ENCODE results near the gene FBXL13.
"Not testable (repeated sequence)": the region's sequence is repeated elsewhere in the genome, so short reads cannot be mapped to it uniquely, and the experiment has no call there.

Gene FBXL13

DNA sequence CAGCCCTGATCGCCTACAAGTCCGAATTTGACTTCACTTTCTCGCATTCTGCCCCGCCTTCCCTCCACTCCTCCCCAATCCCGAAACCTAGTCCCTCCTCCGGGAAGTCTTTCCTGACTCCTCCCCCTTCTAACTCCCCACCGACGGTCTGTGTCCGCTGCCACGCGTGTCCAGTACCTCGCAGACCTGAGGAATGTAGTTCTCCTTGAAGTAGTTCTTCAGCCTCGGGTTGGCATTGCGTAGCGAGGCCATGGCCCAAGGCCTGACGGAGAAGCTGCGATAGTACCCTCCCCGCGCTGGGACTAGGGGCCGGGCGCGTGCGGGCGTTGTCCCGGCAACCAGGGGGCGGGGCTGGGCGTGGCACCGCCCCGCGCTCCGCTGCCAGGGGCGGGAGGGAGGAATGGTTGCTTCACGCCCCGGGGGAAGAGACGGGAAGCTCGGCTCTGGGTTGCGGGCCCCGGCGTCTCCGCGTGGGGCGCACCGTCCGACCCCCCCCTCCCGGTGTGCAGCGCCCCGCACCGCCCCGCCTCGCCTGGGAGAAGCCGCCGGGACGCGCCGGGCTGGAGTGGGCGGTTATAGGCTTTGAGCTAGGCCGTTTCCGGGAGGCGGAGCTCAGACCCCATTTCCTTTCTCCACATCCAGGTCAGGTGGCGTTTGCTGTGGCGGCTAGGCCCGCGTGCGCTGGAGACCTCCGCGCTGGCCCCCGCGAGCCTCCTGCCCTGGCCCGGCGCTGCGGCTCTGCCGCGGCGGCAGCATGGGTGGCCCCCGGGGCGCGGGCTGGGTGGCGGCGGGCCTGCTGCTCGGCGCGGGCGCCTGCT is at the start of gene FBXL13, which contains the start of gene ARMC10:
TSS of gene FBXL13 (minus strand) at position 278 of the 818 bp plus-strand sequence.
TSS of gene ARMC10 (plus strand) at position 622 of the 818 bp plus-strand sequence. CDS start at position 755, 133 bp downstream.
- DNase-seq (ENCODE audit: low read depth), result peak; percentile 87

DNA sequence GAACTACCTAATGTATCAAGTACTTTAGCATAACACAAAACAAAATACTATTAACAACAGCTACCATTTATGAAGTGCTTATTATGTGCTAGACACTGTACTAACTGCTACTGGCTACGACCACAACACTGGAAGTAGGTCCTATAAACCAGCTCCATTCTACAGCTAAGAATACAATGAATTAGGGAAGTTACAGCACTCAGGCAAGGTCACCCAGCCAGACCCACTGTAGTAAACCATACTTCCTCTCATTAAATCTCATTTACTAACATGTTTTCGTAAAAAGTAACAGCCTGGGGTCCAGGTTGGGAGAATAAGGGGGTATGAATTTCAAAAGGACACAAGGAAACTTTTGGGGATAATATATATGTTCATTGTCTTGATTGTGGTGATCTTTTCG is 48.9 kb upstream of the FBXL13 start:
- no peak for DNase-seq (ENCODE audit: low read depth)

DNA sequence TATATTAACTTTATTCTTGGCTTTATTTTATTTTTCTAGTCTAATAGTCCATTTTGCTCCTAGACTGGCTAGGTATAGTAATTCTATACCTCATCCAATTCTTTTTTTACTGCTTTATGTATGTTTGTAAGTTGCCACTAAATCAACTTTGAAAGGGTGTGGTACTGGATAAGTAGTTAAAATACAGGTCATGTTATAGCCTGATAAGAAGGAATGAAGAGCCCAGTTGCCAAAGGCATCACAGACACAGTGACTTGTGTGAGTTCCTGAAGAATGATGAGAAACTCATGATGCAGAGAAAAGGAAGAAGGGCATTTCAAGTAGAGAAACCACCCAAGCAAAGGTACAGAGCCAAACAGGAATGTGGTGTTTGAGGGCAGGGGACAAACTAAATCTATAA is 47.0 kb upstream of the FBXL13 start:
- no peak for DNase-seq (ENCODE audit: low read depth)

DNA sequence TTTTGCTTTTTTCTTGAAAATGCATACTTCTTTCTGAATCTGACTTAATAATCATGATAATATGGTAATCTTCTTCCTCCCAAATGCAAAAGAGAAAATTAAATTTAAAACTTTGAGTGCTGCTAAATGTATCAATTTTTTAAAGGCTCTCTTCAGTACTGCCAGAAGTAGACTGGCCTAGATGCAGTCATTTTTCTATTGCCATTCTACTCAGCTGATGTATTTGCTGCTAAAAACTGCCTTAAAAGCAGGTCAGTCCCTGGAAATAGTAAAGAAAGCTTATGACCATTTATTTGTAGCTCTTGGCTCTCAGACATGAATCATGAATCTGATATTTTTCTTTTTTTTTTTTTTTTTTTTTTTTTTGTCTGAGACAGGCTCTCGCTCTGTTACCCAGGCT is 45.8 kb upstream of the FBXL13 start:
- DNase-seq (ENCODE audit: low read depth), result no peak

DNA sequence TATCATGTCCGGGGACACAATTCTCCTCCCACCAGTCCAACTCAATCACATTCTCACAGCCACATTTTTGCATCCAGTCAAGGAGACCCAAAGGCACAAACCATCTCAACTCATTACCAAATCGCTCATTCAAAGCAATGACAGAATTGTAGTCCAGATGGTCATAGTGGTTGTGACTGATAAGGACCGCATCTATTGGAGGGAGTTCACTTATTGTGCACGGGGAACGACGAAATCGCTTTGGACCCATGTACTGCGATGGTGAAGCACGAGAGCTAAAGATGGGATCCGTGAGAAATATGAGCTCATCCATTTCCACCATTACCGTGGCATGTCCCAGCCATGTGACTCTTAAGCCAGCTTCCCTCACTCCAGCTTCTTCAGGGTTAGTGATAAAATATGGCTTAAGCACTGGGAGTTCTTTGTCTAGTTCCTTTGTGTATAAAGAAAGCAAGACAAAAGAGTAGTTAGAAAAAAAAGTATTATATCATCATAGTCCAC is 45.2 kb upstream of the FBXL13 start:
- DNase-seq (ENCODE audit: low read depth), result no peak

DNA sequence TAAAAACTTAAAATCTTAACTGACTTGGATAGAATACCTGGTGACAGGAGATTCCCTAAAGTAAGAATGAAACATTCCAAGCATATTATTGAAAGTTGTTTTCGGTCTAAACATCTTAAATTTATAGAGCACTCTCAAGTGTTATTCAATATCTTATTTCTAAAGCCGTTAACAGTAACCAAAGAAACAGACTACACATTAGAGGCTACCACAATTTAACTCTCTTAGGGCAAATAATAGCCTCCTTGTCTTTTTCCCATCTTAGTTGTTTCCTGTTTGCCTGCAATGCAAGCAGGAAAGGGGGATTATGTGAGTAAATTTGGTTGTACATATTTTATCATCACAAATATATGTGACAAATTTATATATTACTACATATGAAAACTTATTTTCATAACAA is 42.9 kb upstream of the FBXL13 start:
- DNase-seq (ENCODE audit: low read depth), result no peak

DNA sequence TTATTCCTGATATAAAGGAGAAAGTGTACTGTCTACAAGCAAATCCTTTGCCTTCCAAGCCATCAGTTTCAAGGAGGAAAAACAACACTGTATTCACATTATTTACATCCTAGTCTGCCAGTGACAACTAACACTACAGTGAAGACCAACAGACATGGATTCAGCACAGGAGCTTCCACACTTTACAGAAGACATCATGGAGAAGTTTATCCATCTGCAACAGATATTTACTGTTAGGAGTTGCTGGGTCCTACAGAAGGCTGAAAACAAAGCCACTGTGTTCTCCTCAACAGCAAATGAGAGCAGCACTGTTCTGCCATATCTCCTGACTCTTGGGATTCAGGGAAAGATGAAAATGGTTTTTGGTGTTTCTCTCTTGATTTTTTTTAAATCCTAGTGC is 42.4 kb upstream of the FBXL13 start:
- no peak for DNase-seq (ENCODE audit: low read depth)

DNA sequence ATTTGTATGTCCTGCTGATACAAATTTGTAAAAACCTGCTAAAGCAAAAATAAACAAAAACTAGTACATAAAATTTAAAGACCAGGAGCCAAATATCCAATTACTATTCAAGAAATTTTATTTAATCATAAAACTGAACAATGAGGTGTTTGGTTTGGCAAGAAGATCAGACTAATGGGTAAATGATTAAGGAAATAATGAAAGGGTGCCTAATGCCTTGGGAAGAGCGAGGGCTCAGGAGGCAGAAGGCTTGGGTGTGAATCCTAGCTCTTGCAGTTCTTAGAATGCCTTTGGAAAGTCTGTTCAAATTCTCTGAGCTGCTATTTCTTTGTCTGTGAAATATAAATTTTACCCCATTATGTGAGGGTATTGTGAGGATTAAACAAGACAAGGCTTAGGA is 41.9 kb upstream of the FBXL13 start:
- DNase-seq (ENCODE audit: low read depth), result no peak

DNA sequence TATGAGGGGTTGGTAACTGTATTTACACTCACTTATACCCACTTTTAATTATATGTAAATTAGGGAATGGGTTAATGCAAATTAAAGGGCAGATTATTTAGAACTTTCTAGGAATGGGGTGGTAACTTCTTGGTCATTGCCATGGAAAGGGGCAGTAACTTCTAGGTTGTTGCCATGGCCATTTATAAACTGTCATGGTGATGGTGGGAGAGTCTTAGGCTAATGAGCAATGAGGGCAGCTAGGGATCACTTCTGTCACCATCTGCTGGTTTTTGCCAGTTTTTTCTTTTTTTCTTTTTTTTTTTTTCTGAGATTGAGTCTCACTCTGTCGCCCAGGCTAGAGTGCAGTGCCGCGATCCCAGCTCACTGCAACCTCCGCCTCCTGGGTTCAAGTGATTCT is 41.2 kb upstream of the FBXL13 start:
- no peak for DNase-seq (ENCODE audit: low read depth)

DNA sequence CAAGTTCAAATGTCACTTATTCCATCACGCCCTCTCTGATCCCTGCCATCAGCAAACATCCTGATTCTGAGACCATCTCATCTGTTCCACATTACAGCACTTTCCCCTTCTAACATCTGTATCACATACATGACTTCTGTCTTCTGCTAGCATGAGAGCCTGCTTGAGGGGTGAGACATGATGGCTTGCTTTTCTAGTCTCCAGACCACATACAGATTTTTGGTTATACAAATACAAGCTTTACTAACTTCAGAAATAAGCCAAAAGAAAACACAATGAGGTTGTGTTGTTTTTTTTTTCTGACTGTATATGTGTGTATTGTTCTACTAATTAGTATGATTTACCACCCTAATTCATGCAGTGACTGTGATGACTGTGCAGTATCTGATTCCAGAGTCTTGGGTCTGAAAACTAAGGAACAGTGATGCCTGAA is 40.0 kb upstream of the FBXL13 start:
- DNase-seq (ENCODE audit: low read depth), result no peak

DNA sequence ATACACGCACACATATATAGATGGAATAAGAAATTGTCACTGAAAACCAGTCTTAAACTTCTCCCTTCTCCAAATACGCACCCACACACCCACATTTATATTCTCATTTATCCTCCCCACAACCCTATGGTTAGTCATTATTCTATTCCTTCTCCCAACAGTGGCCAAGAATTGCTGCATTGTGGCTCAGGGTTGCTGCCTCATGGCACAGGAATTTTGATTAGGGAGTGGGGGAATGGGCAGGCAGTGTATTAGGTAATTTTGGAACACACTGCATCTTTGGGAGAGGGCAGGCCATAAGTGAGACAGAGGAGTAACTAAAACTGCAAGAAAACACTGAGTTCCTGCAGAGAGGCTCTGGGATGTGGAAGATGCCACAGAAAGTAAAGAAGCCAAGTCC is 38.6 kb upstream of the FBXL13 start:
- DNase-seq (ENCODE audit: low read depth), result no peak

DNA sequence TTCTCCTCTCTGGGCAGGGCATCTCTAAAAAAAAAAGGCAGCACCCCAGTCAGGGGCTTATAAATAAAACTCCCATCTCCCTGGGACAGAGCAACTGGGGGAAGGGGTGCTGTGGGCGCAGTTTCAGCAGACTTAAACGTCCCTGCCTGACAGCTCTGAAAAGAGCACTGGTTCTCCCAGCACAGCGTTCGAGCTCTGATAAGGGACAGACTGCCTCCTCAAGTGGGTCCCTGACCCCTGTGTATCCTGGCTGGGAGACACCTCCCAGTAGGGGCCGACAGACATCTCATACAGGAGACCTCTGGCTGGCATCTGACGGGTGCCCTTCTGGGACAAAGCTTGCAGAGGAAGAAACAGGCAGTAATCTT is 32.1 kb upstream of the FBXL13 start:
- DNase-seq (ENCODE audit: low read depth), result not testable (repeated sequence)

DNA sequence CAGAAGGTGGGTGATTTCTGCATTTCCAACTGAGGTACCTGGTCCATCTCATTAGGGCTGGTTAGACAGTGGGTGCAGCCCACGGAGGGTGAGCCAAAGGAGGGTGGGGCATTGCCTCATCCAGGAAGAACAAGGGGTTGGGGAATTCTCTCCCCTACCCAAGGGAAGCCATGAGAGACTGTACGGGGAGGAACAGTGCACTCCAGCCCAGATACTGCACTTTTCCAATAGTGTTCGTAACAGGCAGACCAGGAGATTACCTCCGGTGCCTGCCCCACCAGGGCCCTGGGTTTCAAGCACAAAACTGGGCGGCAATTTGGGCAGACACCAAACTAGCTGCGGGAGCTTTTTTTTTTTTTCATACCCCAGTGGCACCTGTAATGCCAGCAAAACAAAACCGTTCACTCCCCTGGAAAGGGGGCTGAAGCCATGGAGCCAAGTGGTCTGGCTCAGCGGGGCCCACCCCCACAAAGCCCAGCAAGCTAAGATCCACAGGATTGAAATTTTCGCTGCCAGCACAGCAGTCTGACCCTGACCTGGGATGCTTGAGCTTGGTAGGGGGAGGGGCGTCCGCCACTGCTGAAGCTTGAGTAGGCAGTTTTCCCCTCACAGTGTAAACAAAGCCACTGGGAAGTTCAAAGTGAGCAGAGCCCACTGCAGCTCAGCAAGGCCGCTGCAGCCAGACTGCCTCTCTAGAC is 31.6 kb upstream of the FBXL13 start:
- no peak for DNase-seq (ENCODE audit: low read depth)

DNA sequence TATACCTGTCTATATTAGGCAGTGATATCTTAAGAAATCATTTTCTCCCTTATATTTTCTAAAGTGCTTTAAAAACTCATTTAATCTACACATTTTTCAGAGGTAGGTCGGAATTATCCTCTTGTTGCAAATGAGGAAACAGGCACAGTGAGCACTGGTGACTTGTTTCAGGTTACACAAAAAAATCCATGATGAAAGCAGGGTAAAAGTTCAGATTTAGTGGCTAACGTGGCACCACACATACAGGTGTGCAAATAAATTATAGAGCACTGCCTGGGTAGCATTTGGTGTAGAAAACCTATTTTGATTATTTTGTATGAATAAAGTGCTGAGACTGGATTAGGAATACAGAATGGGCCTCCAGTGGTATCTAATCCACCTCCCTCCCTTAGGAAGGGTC is 26.9 kb upstream of the FBXL13 start:
- no peak for DNase-seq (ENCODE audit: low read depth)

DNA sequence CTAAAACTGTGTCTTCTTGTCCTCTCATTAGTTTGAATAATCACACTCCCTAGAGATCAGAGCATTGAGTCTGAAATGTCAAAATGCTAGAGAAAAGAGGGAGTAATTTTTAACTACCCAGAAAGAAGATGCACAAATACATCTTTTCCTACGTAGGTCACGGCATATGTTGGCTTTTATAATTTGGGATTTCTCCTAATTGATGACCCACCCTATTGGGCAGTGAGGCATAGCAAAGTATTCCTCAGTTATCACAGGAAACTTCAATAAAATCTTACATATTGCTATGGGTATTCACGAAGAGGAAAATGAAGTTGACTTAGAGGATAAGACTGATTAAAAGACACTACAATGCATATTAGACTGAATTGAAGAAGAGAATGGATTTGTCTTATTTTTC is 25.8 kb upstream of the FBXL13 start:
- no peak for DNase-seq (ENCODE audit: low read depth)

DNA sequence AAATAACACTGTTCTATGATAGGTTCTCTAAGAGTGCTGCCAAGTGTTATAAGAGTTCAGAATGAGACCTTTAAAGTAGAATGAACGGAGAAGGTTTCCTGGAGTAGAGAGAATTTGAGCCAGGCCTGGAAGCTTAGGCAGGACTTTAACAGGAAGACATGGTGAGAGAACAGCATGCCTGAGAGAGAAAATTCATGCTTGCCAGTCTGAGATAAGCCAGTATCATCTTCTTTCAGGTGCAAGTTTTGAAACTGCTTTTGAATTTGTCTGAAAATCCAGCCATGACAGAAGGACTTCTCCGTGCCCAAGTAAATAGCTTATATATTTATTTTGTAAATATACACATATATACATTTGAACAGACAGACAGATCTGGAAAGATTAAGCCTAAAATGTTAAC is 22.4 kb upstream of the FBXL13 start:
- no peak for DNase-seq (ENCODE audit: low read depth)

DNA sequence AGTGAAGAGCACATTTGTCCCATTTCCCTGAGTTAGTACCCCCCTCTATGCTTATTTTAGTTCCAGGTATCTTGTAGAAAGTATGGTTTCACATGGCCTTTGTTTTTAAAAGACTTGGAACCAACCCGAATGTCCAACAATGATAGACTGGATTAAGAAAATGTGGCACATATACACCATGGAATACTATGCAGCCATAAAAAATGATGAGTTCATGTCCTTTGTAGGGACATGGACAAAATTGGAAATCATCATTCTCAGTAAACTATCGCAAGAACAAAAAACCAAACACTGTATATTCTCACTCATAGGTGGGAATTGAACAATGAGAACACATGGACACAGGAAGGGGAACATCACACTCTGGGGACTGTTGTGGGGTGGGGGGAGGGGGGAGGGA is 21.0 kb upstream of the FBXL13 start:
- not testable (repeated sequence) for DNase-seq (ENCODE audit: low read depth)

DNA sequence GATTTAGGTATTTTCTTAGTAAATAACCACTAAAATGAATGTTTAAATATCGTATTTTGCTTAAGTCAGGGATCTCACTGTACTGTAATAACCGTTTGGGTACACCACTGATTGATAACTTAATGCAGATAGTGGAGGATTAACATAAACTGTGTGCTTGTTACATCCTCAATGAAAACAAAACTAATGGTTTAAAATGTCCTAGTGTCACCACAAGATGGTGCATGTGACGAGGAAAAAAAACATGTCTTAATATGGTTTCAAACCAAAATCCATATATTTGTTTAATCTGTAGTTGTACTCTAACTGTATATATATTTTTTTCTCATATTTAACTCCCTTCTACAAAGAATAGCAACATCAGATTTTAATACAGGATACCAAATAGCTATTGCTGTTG is 19.5 kb upstream of the FBXL13 start:
- DNase-seq (ENCODE audit: low read depth), result no peak

DNA sequence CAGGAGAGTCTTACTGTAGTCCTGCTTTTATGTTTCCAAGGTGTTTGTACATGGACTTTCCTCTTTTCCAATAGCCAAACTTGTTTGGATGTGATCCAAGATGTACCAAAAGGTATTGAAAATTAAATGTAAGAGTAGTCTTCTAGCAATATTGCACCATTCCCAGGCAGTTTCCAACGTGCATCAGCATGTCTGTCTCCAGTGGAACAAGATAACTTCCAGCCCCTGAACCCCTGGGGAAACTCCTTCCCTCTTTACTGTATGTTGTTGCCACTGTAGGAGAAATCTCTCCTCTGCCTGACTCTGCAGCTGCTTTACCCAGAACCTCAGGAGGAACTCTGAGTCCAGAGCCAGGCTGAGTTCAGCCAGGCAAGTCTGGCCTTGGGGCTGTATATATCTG is 18.8 kb upstream of the FBXL13 start:
- no peak for DNase-seq (ENCODE audit: low read depth)

DNA sequence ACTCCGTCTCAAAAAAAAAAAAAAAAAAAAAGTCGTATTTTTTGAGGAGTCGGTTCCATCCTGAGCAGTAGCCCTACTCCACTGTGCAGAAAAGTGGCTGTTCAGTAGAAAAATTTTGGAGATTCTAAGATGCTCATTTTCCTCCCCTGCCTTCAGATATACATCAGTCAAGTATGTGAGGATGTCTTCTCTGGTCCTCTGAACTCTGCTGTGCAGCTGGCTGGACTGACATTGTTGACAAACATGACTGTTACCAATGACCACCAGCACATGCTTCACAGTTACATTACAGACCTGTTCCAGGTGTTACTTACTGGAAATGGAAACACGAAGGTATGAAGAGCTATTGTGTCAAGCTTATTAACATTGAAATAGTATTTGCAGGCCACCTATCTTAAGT is 17.7 kb upstream of the FBXL13 start:
- DNase-seq (ENCODE audit: low read depth), result not testable (repeated sequence)

DNA sequence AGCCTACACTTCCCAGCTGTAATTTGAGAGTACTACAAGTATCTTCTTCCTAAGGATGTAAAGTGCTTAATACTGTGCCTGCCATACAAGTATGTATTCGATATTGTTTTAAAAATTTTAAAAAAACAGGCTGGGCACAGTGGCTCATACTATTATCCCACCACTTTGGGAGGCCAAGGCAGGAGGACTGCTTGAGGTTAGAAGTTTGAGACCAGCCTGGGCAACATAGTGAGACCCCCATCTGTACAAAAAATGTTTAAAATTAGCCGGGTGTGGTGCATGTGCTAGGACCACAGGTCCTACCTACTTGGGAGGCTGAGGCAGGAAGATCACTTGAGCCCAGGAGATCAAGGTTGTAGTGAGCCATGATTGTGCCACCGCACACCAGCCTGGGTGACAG is 8.6 kb upstream of the FBXL13 start:
- no peak for DNase-seq (ENCODE audit: low read depth)

DNA sequence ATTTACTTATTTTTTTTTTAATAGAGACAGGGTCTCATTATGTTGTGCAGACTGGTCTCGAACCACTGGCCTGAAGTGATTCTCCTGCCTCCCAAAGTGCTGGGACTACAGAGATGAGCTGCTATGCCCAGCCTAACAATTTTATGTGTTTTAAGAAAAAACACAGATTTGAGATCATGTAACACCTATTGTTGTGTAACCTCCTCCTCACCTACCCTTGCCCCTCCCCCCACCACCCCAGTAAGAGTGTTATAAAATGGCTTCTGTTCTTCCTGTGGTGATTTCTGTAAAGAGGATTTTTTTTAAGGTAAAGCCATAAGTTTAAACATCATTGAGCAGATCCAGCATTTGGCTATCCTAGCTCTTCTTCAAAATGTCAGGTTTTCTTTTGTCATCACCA is 7.9 kb upstream of the FBXL13 start:
- DNase-seq (ENCODE audit: low read depth), result no peak

DNA sequence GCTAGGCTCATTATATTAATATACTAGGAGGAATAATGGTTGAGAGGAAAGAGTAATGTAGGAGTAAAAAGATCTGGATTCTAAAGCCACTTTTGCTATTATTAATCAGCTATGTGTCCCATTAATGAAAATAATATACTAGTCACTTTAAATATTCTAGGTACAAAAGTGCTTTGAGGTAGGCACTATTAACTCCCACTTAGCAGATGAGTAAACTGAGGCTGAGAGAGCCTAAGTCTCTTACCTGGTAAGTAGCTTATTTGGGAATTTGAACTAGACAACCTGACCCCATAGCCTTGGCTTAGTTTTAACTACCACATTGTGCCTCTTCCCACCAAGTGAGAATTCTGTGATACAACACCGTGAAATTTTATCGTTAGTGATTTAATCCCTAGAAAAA is 6.3 kb upstream of the FBXL13 start:
- DNase-seq (ENCODE audit: low read depth), result no peak

Data from activated T-helper 1 cell treated with Interleukin-2 at 50 U/mL for 16 hours (primary cell).